SIG-M5 treated with dmso at 0.1 percent for 504 hours (cell line): ENCODE measurements around the gene CDHR3.
"Not testable (repeated sequence)": the region's sequence is repeated elsewhere in the genome, so short reads cannot be mapped to it uniquely, and the experiment has no call there.

ENCODE experiments used
- DNase-seq: peaks from one replicate; lab custom pipeline; 2025; ENCODE audit not compliant: unreplicated experiment; lab: John Stamatoyannopoulos, UW

Gene CDHR3

GRCh38 chr7:105955651-105956466 is 7.2 kb upstream of the CDHR3 start:
- DNase-seq, result not testable (repeated sequence)

DNA sequence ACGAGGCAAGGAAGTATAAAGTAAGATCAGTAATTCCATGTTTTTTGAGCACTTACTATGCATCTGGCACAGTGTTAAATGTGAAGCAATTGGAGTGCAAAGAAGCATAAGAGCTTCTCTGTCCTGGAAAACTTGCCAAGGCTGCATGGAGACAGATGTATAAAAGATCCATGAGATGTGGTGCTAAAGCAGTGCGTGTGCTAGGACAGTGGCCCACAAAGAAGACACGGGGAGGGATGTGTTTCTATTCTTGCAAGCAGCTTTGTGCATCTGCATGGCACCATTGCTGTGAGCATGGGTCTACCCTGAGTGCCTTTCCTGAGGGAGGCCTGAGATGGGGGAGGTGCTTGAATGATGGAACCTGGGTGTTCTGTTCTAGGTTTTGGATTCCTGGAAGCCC is 5.1 kb upstream of the CDHR3 start:
- DNase-seq, result no peak

DNA sequence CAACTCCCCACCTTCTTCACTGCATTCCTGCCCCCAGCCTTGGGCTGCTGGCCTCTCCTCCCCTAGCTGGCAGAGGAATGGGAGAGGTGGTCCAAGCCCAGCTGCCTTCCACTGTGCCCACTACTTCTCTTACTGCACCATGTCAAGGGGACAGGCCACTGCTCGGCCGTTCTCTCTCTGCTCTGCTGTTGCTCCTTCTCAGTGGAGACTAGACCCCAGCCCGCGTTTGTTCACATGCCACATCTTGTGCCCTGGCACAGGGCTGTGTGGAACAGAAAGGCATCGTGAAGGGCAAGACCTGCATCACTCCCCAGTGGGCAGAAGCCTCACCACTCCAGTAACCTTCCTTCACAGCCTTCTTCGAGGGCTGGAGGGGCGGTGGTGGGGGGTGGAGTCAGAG is 711 bp upstream of the CDHR3 start:
- DNase-seq, result no peak

DNA sequence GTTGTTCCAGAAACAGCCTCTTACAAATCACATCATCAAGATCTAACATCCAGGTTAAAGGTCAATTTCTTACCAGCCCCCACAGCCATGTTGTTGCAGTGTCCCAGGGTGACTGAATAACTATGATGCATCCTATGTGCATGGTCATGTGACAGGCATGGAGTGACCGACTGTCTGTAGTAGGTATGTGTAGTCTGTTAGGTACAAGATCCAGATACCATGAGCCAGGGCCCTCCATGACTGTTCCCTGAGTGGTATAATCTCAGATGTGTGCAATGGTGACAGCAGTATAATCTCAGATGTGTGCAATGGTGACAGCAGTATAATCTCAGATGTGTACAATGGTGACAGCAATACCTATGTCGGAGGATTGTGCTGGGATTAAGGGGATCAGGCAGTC is 8.8 kb downstream of the CDHR3 start:
- no peak for DNase-seq

GRCh38 chr7:105972276-105972675 is 9.2 kb downstream of the CDHR3 start:
- DNase-seq, result no peak

DNA sequence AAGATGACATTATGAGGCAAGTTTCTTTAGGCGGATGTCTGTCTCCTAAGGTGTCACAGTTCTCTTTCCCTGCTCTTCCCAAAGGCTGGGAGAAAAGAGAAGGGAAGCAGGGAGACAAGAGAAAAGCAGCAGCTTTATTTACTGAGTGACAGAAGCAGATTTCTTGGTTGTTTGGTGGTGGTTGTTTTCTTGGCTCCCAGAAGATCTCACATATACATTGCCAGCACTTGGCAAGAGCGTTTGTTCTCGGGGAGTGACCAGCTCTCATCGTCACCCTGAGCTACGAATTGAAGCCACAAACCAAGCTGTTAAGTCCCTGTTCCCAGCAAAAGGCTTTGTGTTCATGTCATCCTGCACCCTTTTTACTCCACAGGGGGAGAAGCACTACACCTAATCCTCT is 11.4 kb downstream of the CDHR3 start:
- DNase-seq, result no peak

GRCh38 chr7:105975770-105976417 is 12.8 kb downstream of the CDHR3 start:
- DNase-seq, result no peak

DNA sequence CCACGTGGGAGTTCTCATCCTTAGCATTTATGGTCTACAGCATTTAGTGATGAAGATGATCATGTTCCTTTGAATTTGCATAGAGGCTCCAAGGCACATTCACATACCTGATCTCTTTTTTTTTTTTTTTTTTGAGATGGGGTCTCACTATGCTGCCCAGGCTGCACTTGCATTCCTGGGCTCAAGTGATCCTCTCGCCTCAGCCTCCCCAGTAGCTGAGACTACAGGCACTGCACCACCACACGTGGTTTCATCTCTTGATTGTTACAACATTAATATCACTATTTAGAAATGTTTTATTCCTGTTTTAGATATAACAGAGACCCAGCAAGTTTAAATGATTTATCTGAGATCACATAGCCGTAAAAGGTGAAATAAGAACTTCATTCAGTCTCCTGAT is 13.8 kb downstream of the CDHR3 start:
- DNase-seq, result no peak

DNA sequence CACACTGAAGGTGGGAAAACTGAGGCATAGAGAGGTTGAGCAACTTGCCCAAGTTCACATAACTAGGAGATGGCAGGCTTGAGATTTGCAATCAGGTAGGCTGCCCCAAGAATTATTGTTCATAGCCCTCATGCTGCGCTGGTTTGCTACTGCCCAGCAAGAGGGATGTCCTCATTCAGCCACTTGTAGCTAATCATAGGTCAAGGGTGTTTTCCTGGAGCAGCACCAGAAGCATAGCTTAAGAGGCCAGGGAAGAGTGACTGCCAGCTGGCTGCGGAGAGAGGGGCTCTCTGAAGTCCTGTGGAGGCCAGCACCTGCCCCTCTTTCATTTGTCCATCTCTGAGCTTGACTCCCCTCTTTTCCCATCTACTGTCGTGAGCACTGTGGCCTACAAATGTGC is 15.0 kb downstream of the CDHR3 start:
- DNase-seq, result no peak

GRCh38 chr7:105978974-105979373 is 15.9 kb downstream of the CDHR3 start:
- DNase-seq, result no peak

DNA sequence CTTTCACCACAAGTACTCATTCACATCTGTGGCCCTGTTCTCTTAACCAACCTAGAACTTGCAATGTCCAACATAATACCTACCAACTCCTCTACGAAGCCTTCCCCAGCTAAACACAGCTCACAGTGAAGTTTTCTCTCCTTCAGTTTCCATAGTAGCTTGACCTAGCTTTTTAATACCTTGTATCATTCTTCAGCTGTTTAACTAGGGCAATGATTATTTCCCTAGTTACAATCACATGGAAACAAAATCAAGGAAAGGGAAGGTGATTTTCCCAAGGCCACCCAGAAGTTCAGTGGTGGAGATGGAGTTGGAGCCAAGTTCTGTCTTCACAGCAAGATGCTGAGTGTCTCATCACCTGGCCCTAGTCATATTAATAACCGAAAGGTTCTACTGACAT is 16.3 kb downstream of the CDHR3 start:
- no peak for DNase-seq

GRCh38 chr7:105980645-105981396 is 17.8 kb downstream of the CDHR3 start:
- DNase-seq, result no peak

DNA sequence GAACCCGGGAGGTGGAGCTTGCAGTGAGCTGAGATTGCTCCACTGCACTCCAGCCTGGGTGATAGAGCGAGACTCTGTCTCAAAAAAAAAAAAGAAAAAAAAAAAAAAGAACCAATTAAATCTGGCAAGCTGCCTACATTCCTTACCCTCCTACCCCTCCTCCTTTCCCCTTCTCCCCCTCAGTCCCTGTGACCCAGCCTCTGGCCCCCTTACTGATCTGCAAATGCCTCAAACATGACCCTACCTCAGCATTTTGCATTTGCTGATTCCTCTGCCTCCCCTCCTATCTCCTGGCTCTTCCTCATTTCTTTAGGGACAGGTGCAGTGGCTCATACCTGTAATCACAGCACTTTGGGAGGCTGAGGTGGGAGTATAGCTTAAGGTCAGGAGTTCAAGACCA is 19.3 kb downstream of the CDHR3 start:
- DNase-seq, result no peak

- not testable (repeated sequence) for DNase-seq
These were observed 21.7 kb downstream of the CDHR3 start for GRCh38 chr7:105984808-105985207.

- DNase-seq, result no peak
These were observed 22.2 kb downstream of the CDHR3 start for GRCh38 chr7:105985229-105985628.

DNA sequence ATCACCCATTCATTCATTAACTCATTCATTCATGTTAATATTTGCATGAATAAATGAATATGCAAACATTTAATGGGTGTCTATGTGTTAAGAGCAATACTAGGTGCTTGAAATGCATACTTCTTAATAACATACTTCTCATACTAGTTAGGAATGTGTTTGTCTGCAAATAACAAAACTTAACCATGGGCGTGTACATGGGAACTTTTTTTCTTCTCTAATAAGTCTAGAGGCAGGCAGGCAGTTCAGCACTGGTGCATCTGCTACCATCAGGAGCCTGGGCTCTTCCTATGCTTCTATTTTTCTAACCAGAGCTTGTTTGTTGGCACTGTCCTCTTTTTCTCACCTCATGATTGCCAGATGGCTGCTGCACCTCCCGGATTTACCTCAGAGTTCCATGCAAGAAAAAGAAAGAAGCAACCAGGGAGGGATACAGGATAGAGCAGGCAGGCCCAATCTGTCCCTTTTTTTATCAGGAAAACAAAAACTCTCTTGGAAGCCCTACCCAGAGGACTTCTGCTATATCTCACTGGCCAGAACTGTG is 22.7 kb downstream of the CDHR3 start:
- no peak for DNase-seq

GRCh38 chr7:105987046-105987445 is 24.0 kb downstream of the CDHR3 start:
- no peak for DNase-seq

- no peak for DNase-seq
These were observed 25.2 kb downstream of the CDHR3 start for GRCh38 chr7:105988276-105988675.

- DNase-seq, result no peak
These were observed 26.1 kb downstream of the CDHR3 start for GRCh38 chr7:105989191-105989590.

- DNase-seq, result no peak
These were observed 26.6 kb downstream of the CDHR3 start for GRCh38 chr7:105989686-105990085.

GRCh38 chr7:105990141-105990540 is 27.1 kb downstream of the CDHR3 start:
- DNase-seq, result no peak
